HG03139 (cell line): ENCODE results near the gene CTDSPL.

Experiments used
- ATAC-seq: cut with Tn5 transposase; IDR thresholded peaks from one replicate; pipeline ENCODE4 v1.9.1; 2021; ENCODE audit not compliant: unreplicated experiment

Gene CTDSPL

GRCh38 chr3:37997791-37998370 is 136.2 kb downstream of the CTDSPL start:
- no peak for ATAC-seq

GRCh38 chr3:37999836-38000235 is 138.2 kb downstream of the CTDSPL start:
- ATAC-seq = no peak

GRCh38 chr3:38000242-38000916 is 138.7 kb downstream of the CTDSPL start:
- ATAC-seq = no peak

GRCh38 chr3:38000965-38001455 is 139.3 kb downstream of the CTDSPL start:
- ATAC-seq = no peak

- ATAC-seq = no peak
Observed at GRCh38 chr3:38001456-38002081, 139.9 kb downstream of the CTDSPL start.

- ATAC-seq = no peak
Observed at GRCh38 chr3:38002291-38002876, 140.7 kb downstream of the CTDSPL start.

GRCh38 chr3:38002940-38003339 is 141.3 kb downstream of the CTDSPL start:
- no peak for ATAC-seq

- no peak for ATAC-seq
Observed at GRCh38 chr3:38003371-38003816, 141.7 kb downstream of the CTDSPL start.

- ATAC-seq = no peak
Observed at GRCh38 chr3:38003817-38004414, 142.2 kb downstream of the CTDSPL start.

- no peak for ATAC-seq
Observed at GRCh38 chr3:38004415-38005075, 142.9 kb downstream of the CTDSPL start.

- ATAC-seq = no peak
Observed at GRCh38 chr3:38005076-38006020, 143.7 kb downstream of the CTDSPL start.

- ATAC-seq = no peak
Observed at GRCh38 chr3:38006031-38006430, 144.4 kb downstream of the CTDSPL start.

- no peak for ATAC-seq
Observed at GRCh38 chr3:38006445-38006995, 144.8 kb downstream of the CTDSPL start.

- ATAC-seq = no peak
Observed at GRCh38 chr3:38007754-38008090, 146.0 kb downstream of the CTDSPL start.

GRCh38 chr3:38008191-38008701 is 146.6 kb downstream of the CTDSPL start:
- no peak for ATAC-seq

- no peak for ATAC-seq
Observed at GRCh38 chr3:38008971-38009580, 147.4 kb downstream of the CTDSPL start.

GRCh38 chr3:38009807-38010591 is 148.3 kb downstream of the CTDSPL start:
- no peak for ATAC-seq

- no peak for ATAC-seq
Observed at GRCh38 chr3:38011111-38011510, 149.4 kb downstream of the CTDSPL start.
